ENCODE measurements around the gene CLHC1.

CLHC1 gene

GRCh38 chr2:55138014-55138881 lies 93.8 kb downstream of the CLHC1 start:
- no peaks in the 10 kb centered on the region for H3K9me3 ChIP-seq (ENCODE audit: insufficient read depth, low read length, severe bottlenecking)
- no peak overlapping the region for H3K4me2 ChIP-seq (ENCODE audit: insufficient read depth, low read length)
- no peak overlapping the region for H3K27ac ChIP-seq (ENCODE audit: low read length)
- no peaks in the 10 kb centered on the region for H3K36me3 ChIP-seq (ENCODE audit: insufficient read depth, low read length)
- H3K79me2 ChIP-seq (ENCODE audit: insufficient read depth, low read length) = no peaks in the 10 kb centered on the region
- H3K27me3 ChIP-seq (ENCODE audit: insufficient read depth, low read length, poor library complexity) = no peaks in the 10 kb centered on the region
- no peak for TF ChIP-seq CTCF (IDR thresholded peaks at IDR 0.05; ENCODE audit: borderline replicate concordance, extremely low read depth, low read length, poor library complexity, severe bottlenecking)
- no peak for TF ChIP-seq EZH2 (IDR thresholded peaks at IDR 0.05; ENCODE audit: borderline replicate concordance, low read depth, low read length, severe bottlenecking)
- DNase-seq (no peak), ATAC-seq (ENCODE audit: insufficient read depth, low read depth) (no peak)
- H3K9ac ChIP-seq (ENCODE audit: low read depth, low read length) = no peak overlapping the region
- H3K4me3 ChIP-seq (ENCODE audit: low read depth in 1 of 2, low read length in 2 of 2) = no peak overlapping the region
- H3K4me1 ChIP-seq (ENCODE audit: insufficient read depth, low read length) = peaks cover 27% of the 10 kb centered on the region
- H2AFZ ChIP-seq (ENCODE audit: low read depth, low read length) = no peak overlapping the region
- H4K20me1 ChIP-seq (ENCODE audit: insufficient read depth, low read length) = no peaks in the 10 kb centered on the region

GRCh38 chr2:55137024-55137958 lies 94.8 kb downstream of the CLHC1 start:
- Histone ChIP-seq H2AFZ (ENCODE audit: low read depth, low read length) (no peak overlapping the region), H3K27ac (ENCODE audit: low read length) (no peak overlapping the region), H3K9me3 (ENCODE audit: insufficient read depth, low read length, severe bottlenecking) (no peaks in the 10 kb centered on the region), H4K20me1 (ENCODE audit: insufficient read depth, low read length) (no peaks in the 10 kb centered on the region), H3K79me2 (ENCODE audit: insufficient read depth, low read length) (no peaks in the 10 kb centered on the region), H3K36me3 (ENCODE audit: insufficient read depth, low read length) (no peaks in the 10 kb centered on the region), H3K4me1 (ENCODE audit: insufficient read depth, low read length) (peaks cover 27% of the 10 kb centered on the region), H3K4me2 (ENCODE audit: insufficient read depth, low read length) (no peak overlapping the region), H3K4me3 (ENCODE audit: low read depth in 1 of 2, low read length in 2 of 2) (no peak overlapping the region), H3K9ac (ENCODE audit: low read depth, low read length) (no peak overlapping the region), H3K27me3 (ENCODE audit: insufficient read depth, low read length, poor library complexity) (no peaks in the 10 kb centered on the region)
- DNase-seq = no peak
- no peak for TF ChIP-seq CTCF (IDR thresholded peaks at IDR 0.05; ENCODE audit: borderline replicate concordance, extremely low read depth, low read length, poor library complexity, severe bottlenecking)
- no peak for TF ChIP-seq EZH2 (IDR thresholded peaks at IDR 0.05; ENCODE audit: borderline replicate concordance, low read depth, low read length, severe bottlenecking)
- ATAC-seq (ENCODE audit: insufficient read depth, low read depth) = no peak

DNA sequence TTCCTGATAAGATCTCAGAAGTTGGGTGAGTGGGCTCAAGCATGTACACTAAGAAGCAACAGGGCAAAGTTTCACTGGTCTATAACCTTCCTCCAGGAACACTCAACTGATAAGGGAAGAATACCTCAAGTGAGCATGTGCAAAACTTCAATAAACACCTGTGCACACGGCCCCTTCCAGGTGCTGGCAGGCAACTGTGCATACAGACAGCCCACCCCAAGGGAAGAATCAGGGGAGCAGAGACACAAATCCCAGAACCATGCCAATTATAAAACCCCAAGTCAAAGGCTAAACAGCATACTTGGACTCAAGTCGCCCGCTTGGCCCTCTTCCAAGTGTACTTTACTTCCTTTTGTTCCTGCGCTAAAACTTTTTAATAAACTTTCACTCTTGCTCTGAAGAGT lies 96.0 kb downstream of the CLHC1 start:
- no peak for DNase-seq
- H3K36me3 ChIP-seq (ENCODE audit: insufficient read depth, low read length) = no peaks in the 10 kb centered on the region
- H2AFZ ChIP-seq (ENCODE audit: low read depth, low read length) = no peak overlapping the region
- no peaks in the 10 kb centered on the region for H4K20me1 ChIP-seq (ENCODE audit: insufficient read depth, low read length)
- H3K27ac ChIP-seq (ENCODE audit: low read length) = no peak overlapping the region
- no peaks in the 10 kb centered on the region for H3K9me3 ChIP-seq (ENCODE audit: insufficient read depth, low read length, severe bottlenecking)
- no peak for TF ChIP-seq EZH2 (IDR thresholded peaks at IDR 0.05; ENCODE audit: borderline replicate concordance, low read depth, low read length, severe bottlenecking)
- TF ChIP-seq CTCF (IDR thresholded peaks at IDR 0.05; ENCODE audit: borderline replicate concordance, extremely low read depth, low read length, poor library complexity, severe bottlenecking) = no peak
- H3K4me2 ChIP-seq (ENCODE audit: insufficient read depth, low read length) = no peak overlapping the region
- ATAC-seq (ENCODE audit: insufficient read depth, low read depth) = no peak
- peaks cover 26% of the 10 kb centered on the region for H3K4me1 ChIP-seq (ENCODE audit: insufficient read depth, low read length)
- no peak overlapping the region for H3K9ac ChIP-seq (ENCODE audit: low read depth, low read length)
- H3K4me3 ChIP-seq (ENCODE audit: low read depth in 1 of 2, low read length in 2 of 2) = no peak overlapping the region
- no peaks in the 10 kb centered on the region for H3K79me2 ChIP-seq (ENCODE audit: insufficient read depth, low read length)
- H3K27me3 ChIP-seq (ENCODE audit: insufficient read depth, low read length, poor library complexity) = no peaks in the 10 kb centered on the region

Measured in DND-41 (cell line).